Bronchial epithelial cell (primary cell): ENCODE measurements around the gene RHBDD1. TPM values are rescaled to one million over a fixed set of nuclear protein-coding genes. Genes with fewer than 3 reads are reported as not detected.
"Not testable (repeated sequence)": the region's sequence is repeated elsewhere in the genome, so short reads cannot be mapped to it uniquely, and the experiment has no call there.

ENCODE experiments used
- DNase-seq: peaks from one replicate; pipeline ENCODE4 v3.0.0-alpha.2; 2010; ENCODE audit warnings: low read depth
- FAIRE-seq: peaks from 2 replicates; lab custom pipeline; 2011; peaks lifted over from hg19 to GRCh38; lab: Jason Lieb, UNC
- H3K27me3 ChIP-seq: 2 replicates; pipeline ENCODE4 v1.5.1; 2011; ENCODE audit warnings: low read length; ENCODE audit not compliant: control insufficient read depth, insufficient read depth
- H3K36me3 ChIP-seq: 2 replicates; pipeline ENCODE4 v1.5.1; 2011; ENCODE audit warnings: low read length; ENCODE audit not compliant: control insufficient read depth, insufficient read depth
- H3K4me3 ChIP-seq: 2 replicates; pipeline ENCODE4 v1.5.1; 2011; ENCODE audit warnings: mild to moderate bottlenecking, low read depth, low read length, control low read depth
- total RNA-seq: library from RNA; depleted of rRNA; stranded (reverse); fragments of >200 nt; gene quantifications from 2 replicates; pipeline ENCODE4 v1.2.1, GENCODE V29; 2014
- TF ChIP-seq, protein P1 (sequence below): IDR thresholded peaks from 2 replicates; pipeline ENCODE4 v1.5.1; 2011; ENCODE audit warnings: mild to moderate bottlenecking, moderate library complexity, low read length, control low read depth, inconsistent platforms; ENCODE audit not compliant: insufficient read depth, severe bottlenecking

The RHBDD1 gene
- total RNA-seq, 1 donor from 2014 or later: 29.7 TPM

DNA sequence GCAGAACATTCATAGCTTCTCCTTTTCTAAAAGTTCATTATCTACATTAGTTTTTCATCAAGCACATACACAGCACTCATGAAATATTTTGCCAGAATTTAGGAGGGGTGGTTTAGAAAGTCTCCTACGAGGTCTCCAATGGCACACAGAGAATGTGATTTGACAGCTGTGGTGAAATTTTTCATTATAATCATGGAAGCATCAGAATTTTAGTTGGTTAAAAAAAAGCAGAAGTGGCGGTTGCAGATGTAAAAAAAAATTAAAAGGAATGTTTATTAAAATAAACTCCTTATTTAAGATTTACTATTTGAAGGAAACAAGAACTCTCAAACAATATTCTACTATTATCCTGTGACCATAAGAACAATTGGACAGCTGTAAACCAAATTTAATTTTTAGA, 10.8 kb upstream of the RHBDD1 start:
- TF ChIP-seq, protein P1, sequence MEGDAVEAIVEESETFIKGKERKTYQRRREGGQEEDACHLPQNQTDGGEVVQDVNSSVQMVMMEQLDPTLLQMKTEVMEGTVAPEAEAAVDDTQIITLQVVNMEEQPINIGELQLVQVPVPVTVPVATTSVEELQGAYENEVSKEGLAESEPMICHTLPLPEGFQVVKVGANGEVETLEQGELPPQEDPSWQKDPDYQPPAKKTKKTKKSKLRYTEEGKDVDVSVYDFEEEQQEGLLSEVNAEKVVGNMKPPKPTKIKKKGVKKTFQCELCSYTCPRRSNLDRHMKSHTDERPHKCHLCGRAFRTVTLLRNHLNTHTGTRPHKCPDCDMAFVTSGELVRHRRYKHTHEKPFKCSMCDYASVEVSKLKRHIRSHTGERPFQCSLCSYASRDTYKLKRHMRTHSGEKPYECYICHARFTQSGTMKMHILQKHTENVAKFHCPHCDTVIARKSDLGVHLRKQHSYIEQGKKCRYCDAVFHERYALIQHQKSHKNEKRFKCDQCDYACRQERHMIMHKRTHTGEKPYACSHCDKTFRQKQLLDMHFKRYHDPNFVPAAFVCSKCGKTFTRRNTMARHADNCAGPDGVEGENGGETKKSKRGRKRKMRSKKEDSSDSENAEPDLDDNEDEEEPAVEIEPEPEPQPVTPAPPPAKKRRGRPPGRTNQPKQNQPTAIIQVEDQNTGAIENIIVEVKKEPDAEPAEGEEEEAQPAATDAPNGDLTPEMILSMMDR: no peak
- no peaks in the 10 kb centered on the region for H3K36me3 ChIP-seq
- H3K27me3 ChIP-seq: no peaks in the 10 kb centered on the region
- no peak for DNase-seq
- no peak for FAIRE-seq
- no peak overlapping the region for H3K4me3 ChIP-seq

DNA sequence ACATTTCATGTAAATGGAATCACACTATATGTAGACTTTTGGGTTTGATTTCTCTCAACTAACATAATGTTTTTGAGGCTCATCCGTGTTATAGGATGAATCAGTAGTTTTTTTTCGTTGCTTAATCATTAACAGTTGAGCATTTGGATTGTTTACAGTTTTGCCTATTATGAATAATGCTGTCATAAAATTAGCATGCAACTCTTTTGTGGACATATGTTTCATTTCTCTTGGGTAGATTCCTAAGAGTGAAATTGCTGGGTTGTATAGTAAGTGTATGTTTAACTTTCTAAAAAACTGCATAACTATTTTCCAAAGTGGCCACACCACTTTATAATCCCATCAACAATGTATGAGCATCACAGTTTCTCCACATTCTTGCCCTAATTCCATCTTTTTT, 7.7 kb upstream of the RHBDD1 start:
- DNase-seq (no peak), FAIRE-seq (no peak)
- H3K36me3 ChIP-seq: no peaks in the 10 kb centered on the region
- H3K27me3 ChIP-seq: no peaks in the 10 kb centered on the region
- TF ChIP-seq, protein P1: no peak
- H3K4me3 ChIP-seq: no peak overlapping the region

DNA sequence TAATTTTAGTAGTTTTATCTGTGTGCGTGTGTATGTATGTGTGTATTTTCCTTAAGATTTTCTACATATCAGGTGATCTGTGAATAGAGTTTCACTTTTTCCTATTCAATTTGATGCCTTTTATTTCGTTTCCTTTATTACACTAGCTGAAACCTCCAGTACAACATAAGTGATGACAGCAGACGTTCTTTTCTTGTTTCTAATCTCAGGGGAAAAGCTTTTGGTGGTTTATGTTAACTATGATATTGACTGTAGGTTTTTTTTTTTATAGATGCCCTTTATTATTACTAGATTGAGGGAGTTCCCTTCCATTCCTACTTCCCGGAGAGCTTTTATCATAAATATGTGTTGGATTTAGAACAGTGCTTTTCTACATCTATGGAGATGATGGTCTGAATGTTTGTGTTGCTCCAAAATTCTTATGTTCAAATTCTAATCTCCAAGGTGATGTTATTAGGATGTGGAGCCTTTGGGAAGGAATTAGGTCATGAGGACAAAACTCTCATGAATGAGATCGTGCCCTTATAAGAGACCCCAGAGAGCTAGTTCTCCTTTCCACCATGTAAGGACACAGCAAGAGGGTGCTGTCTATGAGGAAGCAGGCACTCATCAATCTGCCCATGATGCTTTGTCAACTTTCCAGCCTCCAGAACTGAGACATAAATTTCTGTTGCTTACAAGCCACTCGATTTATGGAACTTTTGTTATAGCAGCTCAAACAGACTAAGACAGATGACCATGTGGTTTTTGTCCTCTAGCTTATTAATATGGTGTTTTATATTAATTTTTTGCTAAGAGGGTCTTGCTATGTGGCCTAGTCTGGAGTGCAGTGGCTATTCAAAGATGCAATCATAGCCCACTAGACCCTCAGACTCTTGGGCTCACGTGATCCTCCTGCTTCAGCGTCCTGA, 5.9 kb upstream of the RHBDD1 start:
- TF ChIP-seq, protein P1: no peak
- Histone ChIP-seq H3K4me3 (no peak overlapping the region), H3K27me3 (no peaks in the 10 kb centered on the region), H3K36me3 (no peaks in the 10 kb centered on the region)
- DNase-seq (no peak), FAIRE-seq (no peak)

DNA sequence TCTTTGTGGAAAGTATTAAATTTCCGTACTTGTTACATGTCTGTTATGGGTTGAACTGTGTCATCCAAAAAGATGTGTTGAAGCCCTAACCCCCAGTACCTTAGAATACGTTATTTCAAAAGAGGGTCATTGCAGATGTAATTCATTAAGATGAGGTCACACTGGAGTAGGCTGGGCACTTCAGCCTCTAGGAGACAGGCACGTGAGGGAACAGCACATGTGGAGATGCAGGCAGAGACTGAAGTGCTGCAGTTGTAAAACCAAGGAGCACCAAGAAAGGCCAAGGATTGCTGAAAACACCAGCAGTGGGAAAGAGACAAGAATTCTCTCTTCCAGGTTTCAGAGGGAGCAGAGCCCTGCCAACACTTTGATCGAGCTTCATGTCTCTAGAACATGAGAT, 4.6 kb upstream of the RHBDD1 start:
- no peak overlapping the region for H3K4me3 ChIP-seq
- DNase-seq (no peak), FAIRE-seq (no peak)
- H3K36me3 ChIP-seq: no peaks in the 10 kb centered on the region
- TF ChIP-seq, protein P1: no peak
- no peaks in the 10 kb centered on the region for H3K27me3 ChIP-seq

DNA sequence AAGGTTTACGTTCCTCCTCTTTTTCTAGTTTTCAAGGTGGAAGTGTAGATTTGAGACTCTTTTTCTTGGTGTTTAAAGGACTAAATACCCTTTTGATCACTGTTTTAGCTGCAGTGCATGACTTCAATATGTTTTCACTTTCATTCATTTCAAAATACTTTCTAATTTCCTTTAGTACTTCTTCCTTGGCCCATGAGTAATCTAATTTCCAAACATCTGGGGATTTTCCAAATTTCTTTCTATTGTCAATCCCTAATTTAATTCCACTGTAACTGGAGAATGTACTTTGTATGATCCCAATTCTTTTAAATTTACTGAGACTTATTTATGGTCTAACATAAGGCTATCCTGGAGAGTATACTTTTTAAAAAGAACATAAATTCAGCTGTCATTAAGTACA, 3.8 kb upstream of the RHBDD1 start:
- H3K27me3 ChIP-seq: no peaks in the 10 kb centered on the region
- FAIRE-seq: no peak
- H3K4me3 ChIP-seq: no peak overlapping the region
- TF ChIP-seq, protein P1: no peak
- DNase-seq: no peak
- H3K36me3 ChIP-seq: no peaks in the 10 kb centered on the region

DNA sequence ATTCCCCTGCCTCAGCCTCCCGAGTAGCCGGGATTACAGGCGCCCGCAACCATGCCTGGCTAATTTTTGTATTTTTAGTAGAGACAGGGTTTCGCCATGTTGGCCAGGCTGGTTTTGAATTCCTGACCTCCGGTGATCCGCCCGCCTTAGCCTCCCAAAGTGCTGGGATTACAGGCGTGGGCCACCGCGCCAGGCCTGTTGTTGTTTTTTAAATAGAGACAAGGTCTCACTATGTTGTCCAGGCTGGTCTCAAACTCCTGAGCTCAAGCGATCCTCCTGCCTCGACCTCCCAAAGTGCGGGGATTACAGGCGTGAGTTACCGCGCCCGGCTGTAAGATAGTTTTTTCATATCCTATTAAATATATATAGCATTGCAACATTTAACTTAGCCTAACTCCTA, 974 bp upstream of the RHBDD1 start:
- H3K4me3 ChIP-seq: peak overlapping the region; percentile 96
- not testable (repeated sequence) for H3K27me3 ChIP-seq, FAIRE-seq, DNase-seq, H3K36me3 ChIP-seq
